Stimulated activated CD8-positive, alpha-beta memory T cell treated with anti-CD3 and anti-CD28 coated beads, Interleukin-15, amount 100 ng/mL, for 48 hours (primary cell): Measurements from ENCODE around the gene TBCB.

Experiments used
- DNase-seq, 2 donors: peaks; one replicate each; pipeline ENCODE4 v3.0.0-alpha.2; 2020; ENCODE audit warnings: low read depth in 2 of 2

Gene TBCB

DNA sequence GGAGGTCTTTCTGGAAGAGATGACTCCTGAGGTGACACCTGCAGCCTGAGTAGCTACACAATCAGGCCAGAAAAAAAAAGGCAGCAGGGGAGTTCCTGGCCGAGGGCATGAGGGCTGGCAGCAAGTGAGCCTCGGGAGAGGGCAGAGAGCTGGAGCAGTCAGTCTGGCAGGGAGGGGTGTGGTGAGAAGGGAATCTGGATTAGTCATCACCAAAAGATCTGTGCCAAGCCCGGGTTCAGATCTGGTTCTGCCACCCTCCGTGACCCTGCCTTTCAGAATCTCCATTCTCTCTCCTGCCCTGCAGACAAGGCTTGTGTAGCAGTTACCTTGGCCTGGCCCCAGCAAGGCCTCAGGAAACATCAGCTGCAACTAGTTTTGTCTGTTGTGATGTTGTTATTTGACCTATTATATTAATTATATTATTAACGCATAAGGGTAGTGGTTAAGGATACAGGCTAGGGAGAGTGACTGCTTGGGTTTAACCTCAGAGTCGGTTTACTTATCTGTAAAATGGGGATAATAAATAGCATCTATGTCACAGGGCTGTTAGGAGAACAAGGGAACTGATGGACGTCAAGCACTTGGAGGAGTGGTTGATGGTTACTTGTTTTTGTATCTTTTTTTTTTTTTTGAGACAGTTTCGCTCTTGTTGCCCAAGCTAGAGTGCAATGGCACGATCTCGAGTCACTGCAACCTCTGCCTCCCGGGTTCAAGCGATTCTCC lies 21.9 kb downstream of the TBCB start:
- no peak for DNase-seq

DNA sequence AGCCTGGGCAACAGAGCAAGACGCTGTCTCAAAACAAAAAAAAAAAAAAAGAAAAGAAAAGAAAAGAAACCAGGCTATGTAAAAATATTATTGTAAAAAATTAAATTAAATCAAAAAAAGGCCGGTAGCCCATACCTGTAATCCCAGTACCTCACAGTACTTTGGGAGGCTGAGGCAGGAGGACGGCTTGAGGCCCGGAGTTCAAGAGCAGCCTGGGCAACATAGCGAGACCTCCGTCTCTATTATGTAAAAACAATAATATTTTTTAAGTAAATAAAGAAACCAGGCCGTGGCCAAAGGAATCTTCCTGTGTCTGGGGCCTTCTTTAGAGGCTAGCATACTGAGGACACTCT lies 23.8 kb downstream of the TBCB start:
- no peak for DNase-seq

DNA sequence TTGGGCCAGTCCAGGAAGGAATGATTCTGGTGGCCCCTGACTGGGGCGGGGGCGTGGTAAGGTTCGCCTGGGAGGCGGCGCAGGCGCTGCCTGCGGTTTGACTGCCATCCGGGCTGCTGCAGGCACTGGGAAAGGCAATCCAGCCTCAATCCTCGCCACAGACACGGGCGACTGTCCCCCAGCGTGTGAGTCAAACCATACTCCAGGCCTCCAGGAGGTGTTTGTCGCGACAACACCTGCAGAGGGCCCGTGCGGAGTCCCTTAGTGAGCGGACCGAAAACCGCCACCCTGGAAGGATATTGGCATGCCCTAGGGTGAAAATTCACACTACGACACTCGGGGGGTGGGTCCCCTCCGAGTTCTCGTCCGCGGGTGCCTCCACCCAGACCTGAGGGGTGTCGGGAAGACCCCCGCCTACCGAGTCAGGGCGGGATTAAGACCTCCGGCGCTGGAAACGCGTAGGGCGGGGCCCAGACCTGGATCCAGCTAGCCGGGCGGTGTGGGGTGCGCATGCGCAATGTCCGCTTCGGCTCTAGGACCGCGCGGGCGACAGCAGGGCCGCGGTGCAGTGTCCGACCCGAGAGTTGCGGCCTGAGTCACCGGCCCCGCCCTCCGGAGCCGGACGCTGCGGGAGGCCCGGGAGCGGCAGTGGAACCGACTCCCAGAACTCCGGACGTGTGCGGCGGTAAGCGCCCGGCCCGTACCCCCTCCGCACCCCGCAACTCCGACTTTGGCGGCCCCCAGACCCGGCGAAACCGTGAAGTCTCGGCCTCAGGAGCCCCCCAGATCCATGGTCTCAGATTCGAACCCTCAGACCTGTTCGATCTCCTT lies 24.4 kb downstream of the TBCB start, which contains the start of gene CAPNS1:
Gene CAPNS1 (plus strand): TSS at position 594 of the 831 bp plus-strand sequence. CDS start 946 bp downstream, outside the sequence.
- DNase-seq: peak; percentile 94 to 95

DNA sequence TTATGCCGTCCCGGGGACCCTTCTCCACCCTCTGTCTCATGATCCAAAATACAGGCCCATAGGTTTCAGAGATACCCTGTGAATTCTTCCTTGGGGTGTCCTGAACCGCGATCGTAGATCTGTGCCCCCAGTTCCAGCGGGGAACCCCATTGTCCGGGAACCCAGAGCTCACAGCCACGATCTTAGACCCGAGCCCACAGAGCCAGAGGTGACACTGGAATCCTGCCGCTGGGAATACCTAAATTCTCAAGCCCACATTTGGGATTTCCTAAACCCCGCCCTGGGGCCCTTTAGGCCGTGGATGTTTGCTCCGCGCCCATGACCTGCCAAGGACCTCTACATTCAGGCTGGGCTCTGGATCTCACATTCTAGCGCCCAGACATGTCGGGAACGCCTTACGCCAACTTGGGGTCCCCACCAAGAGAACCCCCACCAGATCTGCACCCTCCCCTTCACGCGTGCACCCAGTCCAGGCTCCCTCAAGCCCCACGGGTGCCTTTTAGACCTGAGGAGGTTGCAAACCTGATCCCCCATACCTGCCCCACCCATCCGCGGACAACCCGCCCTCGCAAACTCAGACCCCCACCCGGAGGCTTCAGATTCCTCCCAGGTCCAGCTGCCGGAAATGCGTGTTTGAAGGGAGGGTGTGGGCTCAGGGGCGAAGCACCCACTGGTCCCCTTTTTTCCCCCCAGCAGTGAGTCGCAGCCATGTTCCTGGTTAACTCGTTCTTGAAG lies 25.2 kb downstream of the TBCB start:
- DNase-seq: peak in 1 of 2 donors; percentile 43

DNA sequence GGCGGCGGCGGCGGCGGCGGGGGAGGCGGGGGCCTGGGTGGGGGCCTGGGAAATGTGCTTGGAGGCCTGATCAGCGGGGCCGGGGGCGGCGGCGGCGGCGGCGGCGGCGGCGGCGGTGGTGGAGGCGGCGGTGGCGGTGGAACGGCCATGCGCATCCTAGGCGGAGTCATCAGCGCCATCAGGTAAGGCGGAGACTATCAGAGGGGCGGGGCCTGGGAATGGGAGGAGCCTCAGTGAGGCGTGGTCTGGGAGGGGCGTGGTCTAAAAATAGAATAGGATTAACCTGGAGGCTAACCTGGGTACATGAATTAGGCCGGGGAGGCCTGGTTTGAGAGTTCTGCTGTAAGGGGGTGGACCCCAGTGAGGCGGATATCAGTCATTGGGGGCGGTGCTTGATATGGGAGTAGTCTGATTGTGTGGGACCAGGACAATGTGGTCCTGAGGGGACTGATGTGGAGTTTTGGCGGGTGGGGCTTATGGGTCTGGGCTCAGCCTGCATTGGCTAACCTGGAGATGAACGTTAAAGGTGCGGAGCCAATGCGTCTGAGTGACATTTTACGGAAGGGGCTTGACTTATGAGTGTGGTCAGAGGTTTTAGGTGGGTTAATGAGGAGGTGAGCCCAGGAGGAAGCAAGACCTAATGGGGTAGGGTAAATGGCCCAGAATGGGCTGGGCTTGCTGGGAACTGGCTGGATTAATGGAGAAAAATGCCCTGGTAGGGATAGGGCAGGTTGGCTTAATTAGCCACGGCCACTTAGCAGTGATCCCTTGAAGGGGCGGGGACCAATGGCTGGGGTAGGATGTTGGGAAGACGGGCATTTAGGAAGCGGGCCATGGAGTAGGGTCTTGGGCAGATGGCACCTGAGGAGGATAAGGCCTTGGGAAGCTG lies 26.0 kb downstream of the TBCB start:
- DNase-seq: peak; percentile 75 to 78

DNA sequence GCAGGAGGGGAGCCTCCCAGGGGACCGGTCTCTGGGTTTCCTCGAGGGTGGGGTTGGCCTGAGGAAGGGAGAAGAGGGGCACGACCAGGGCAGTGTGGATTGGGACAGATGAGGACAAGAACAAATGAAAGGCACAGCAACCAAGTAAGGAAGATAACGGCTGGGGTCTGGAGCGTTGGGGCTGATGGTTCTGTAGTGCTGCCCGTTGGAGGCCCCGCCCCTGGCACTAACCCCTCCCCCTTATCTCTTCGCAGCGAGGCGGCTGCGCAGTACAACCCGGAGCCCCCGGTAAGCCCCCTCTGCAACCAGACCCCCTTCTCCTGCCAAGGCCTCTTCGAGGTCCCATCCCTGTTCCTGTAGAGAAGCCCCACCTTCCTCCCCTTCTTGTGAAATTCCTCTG lies 26.8 kb downstream of the TBCB start:
- no peak for DNase-seq

DNA sequence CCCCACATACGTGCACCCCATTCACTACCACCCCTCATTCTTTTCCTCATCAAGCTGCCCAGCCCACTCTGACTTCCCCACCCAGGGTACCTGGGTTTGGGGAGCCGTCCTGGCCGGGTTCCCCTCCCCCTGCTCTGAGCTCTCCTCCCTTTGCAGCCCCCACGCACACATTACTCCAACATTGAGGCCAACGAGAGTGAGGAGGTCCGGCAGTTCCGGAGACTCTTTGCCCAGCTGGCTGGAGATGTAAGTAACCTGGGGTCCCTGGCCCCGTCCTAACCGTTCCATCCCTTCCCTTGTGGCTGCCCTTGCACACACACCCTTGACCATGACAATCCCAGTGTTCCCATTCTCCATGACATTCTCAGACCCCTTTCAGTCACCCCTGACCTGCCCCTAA lies 27.2 kb downstream of the TBCB start:
- no peak for DNase-seq

DNA sequence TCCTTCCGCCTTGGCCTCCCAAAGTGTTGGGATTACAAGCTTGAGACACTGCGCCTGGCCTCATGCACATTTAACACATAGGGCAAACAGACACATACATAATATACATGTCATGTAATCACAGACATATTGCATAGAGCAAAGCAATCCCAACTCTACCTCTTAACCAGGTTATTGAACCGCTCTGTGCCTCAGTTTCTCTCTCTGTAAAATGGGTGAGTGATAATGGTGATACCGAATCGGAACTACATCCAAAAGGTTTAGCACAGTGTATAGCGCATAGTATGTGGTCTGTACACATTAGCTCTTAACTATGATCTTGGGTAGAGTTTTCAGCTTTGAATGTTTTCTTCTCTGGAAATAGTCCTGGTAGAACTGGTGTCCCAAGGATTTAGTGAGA lies 29.4 kb downstream of the TBCB start:
- DNase-seq: no peak

DNA sequence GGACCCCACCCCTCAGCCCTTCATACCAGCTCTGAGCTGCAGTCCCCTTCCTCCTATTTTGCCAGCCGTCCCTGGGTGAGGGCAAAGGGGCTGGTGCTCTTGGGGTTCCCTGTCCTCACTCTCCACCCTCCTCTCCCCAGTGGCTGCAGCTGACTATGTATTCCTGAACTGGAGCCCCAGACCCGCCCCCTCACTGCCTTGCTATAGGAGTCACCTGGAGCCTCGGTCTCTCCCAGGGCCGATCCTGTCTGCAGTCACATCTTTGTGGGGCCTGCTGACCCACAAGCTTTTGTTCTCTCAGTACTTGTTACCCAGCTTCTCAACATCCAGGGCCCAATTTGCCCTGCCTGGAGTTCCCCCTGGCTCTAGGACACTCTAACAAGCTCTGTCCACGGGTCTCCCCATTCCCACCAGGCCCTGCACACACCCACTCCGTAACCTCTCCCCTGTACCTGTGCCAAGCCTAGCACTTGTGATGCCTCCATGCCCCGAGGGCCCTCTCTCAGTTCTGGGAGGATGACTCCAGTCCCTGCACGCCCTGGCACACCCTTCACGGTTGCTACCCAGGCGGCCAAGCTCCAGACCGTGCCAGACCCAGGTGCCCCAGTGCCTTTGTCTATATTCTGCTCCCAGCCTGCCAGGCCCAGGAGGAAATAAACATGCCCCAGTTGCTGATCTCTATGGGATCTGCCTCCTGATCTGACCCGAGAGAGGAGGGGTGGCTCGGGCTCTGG lies 34.6 kb downstream of the TBCB start:
- no peak for DNase-seq

DNA sequence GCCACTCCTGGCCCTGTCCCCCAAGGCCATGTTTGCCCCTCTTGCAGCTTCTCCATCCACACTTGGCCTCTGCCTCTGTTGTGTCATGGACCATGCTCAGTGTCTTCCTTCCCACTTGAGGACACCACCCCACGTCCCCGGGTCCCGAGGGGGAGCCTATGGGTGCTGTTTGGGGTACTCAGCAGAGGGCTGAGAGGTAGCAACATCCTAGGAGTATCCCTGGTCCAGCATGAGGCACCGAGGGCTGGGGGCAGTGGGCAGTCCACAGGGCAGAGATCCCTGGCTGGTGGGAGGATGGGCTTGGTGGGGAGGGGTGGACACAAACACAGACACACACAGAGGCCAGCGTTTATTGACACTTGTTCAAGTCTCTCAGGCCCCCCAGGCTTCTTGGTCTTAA lies 35.3 kb downstream of the TBCB start:
- DNase-seq: no peak

DNA sequence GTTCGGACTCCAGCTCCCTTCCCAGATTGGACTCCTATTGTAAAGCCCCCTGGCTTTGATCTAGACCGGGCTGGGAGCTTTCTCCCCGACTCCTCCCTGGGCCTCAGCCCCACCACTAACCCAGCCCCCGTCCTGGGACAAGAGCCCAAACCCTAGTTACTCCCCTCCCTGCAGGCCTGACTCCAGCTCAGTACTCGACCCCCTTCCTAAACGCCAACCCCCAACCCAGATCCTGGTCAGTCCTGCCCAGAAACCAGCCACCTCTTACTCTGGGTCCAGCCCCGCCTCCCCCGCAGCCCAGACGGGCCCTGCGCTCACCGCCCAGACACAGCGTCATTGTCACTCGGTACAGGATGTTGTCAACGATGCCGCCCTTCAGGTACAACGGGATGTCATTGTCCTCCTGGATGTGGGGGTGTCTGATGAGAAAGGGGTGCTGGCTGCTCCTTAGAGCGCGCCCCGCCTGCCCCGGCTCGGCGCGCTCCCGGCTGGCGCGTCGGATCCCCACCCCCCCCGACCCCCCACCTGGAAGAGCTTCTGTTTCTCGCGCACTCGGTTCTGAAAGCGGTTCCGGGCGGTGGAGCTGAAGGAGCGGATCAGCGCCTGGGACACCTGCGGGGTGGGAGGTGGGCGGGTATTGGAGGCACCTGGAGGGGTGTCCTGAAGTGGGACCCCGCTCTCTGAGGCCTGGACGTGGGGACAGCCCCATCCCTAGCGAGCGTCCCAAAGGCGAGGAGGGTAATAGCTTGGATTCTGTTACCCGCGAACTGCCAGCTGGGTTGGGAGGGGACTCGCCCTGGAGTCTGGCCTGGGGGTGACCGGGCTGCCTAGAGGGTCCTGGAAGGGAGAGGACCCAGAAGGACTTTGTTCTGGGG lies 36.1 kb downstream of the TBCB start:
- DNase-seq: no peak

DNA sequence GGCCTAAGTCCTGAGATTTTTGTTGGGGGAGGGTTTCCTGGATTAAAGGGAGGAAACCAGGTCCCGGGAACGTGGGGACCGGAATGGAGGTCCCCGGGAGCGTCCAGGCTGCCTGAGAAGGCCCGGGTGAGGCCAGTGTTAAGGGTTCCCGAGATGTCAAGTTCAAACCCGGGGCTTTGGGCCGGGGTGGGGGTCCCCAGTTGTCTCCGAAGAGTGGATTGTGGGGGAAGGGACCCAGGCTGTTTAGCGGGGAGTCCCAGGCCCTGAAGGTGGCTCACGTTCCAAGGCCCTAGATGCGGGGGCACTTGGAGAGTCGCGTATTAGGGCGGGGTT lies 36.7 kb downstream of the TBCB start:
- DNase-seq: no peak

DNA sequence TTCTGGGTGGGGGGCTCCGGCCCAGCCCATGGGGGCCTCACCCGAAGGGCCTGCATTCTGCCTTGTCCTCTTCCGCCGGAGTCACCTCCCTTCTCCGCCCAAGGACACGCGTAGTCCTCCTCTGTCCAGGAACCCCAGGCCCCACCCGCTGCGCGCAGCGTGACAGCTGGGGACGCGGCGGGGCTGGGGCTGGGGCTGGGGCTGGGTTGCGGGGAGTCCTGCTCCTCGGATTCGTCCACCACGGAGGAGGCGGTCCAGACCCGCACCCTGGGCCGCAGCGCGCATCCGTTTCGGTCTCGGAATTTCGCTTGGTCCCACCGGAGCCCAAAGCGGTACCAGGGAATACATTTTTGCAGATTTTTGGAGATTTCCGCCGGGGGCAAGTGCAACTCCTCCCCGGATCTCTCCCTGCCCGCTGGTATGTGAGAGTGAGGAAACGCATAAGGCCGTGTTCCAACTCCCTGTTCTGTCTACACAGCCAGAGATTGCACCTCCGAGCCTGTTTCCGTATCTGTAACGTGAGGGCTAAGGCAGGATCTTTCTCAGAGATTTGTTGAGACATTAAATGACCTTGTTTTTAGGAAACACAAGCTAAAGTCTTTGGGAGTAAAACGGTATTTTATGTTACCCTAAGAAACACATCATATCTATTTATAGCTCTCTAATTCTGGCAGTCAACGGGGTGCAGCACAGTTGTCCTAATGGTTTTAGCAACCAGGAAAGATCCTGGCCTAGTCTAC lies 37.3 kb downstream of the TBCB start, which contains the start of gene COX7A1:
Gene COX7A1 (minus strand): TSS at position 96 of the 740 bp plus-strand sequence. CDS start 40 bp downstream, at position 56.
- DNase-seq: no peak

DNA sequence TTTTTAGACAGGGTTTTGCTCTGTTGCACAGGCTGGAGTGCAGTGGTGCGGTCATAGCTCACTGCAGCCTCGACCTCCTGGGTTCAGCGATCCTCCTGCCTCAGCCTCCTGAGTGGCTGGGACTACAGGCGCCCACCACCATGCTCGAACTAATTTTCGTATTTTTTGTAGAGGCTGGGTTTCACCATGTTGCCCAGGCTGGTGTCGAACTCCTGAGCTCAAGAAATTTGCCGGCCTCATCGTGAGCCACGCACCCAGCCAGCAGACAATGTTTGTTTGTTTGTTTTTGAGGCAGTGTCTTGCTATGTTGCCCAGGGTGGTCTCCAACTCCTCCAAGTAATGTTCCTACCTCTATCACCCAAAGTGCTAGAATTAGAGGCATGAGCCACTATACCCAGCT lies 37.9 kb downstream of the TBCB start:
- no peak for DNase-seq

DNA sequence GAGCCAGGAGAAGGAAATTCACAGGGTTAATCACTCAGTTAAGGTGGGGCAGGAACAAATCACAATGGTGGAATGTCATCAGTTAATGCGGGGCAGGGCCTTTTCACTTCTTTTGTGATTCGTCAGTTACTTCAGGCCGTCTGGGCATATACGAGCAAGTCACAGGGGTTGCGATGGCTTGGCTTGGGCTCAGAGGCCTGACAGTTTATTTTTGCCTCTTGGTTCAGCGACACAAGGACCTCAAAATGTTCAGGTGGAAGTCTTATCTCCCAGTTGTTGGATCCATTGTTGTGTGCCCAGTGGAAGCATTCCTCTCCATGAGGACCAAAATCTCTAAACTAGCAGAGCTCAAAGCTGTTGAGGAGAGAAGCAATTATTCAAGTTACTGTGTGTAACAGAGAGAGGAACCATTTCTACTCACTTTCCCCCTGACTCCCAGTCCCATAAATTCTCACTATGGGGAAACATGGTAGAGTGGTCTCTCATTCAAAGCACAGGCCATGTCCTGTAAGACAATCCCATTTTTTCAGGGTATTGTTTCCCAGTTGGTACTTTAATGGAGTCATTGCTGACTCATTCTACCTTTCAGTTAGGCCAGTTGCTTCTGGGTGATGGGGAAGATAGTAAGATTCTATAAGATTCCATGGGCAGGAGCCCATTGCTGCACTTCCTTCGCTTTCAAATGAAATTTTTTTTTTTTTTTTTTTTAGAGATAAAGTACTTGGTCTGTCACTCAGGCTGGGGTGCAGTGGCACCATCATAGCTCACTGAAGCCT lies 45.7 kb downstream of the TBCB start:
- DNase-seq: no peak

DNA sequence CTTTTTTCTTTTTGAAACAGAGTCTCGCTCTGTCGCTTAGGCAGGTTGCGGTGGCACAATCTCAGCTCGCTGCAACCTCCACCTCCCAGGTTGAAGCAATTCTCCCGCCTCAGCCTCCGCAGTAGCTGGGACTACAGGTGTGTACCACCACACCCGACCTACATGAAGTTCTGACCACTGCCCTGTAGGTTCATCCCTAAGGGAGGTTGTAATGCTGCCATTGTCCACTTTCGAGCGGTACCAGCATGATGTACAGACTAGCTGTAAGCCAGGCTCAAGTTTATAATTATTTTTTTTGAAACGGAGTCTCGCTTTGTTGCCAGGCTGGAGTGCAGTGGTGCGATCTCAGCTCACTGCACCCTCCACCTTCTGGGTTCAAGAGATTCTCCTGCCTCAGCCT lies 48.5 kb downstream of the TBCB start:
- no peak for DNase-seq

DNA sequence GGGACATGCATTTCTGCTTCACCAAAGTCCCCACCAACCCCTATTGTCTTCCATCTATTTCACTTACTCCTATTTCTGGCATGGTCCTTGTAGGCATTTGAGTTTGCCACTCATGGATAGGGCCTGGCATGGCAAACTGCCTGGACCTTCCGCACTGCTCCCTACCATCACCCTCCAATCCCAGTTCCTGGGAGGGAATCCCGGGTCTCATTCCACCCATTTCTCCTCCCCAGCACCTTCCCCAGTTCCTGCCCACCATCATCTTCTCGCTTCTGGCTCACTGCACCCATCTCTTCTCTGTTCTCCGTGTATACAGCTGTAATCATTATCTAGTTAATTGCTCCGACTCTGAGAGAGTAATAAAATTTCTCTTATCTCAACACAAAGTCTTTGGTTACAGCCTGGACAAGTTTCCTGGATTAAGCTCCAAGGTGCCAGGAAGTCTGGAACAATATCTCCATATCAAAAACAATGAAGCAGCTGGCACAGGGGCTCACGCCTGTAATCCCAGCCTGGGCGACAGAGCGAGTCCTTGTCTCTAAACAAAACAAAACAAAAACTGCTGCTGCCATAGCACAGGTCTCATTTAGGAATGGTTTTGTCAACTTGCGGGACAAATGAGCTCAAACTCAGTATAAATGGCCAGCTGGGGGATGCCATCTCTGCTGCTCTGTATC lies 54.0 kb downstream of the TBCB start:
- DNase-seq: no peak

DNA sequence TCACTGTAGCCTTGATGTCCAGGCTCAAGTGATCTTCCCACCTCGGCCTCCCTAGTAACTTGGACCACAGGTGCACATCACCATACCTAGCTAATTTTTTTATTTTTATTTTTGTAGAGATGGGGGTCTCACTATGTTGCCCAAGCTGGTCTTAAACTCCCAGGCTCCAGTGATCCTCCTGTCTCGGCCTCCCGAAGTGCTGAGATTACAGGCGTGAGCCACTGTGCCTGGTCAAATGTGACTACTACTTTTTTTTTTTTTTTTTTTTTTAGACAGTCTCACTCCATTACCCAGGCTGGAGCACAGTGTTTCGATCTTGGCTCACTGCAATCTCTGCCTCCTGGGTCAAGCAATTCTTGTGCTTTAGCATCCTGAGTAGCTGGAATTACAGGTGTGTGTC lies 57.6 kb downstream of the TBCB start:
- DNase-seq: no peak
